ENCODE data around the gene RAVER1. TPM values are rescaled to one million over a fixed set of nuclear protein-coding genes. Genes with fewer than 3 reads are reported as not detected.

Gene RAVER1
- total and polyA plus RNA-seq, 2 of the 8 experiments (the other 6 are each of a cell fraction or from before 2014, with no cell fraction given), result 5.7 to 70.5 TPM

GRCh38 chr19:10353793-10354391 lies 20.6 kb upstream of the RAVER1 start (continued):
- TF ChIP-seq BCL11A (IDR thresholded peaks at IDR 0.05; ENCODE audit: low read depth in 2 of 2, low read length in 2 of 2), result no peak
- TF ChIP-seq RNF2 (IDR thresholded peaks at IDR 0.05; ENCODE audit: borderline replicate concordance, low read depth, low read length, missing control alignments, poor library complexity, severe bottlenecking), result no peak
- peak; percentile 28; the same call in 1 of the 2 replicates for TF ChIP-seq TAF1 (IDR thresholded peaks at IDR 0.05; ENCODE audit: low read depth, low read length)
- no peak for TF ChIP-seq USF2 (IDR thresholded peaks at IDR 0.05; ENCODE audit: low read length)
- TF ChIP-seq CEBPB (IDR thresholded peaks at IDR 0.05; ENCODE audit: low read depth, low read length), result no peak
- peak in 1 of 2 experiments; percentile 79; a peak in 1 of 3 replicates for TF ChIP-seq POLR2A (IDR thresholded peaks at IDR 0.05; ENCODE audit: control extremely low read depth in 1 of 2, low read depth in 2 of 2, low read length in 2 of 2)
- TF ChIP-seq TCF12 (IDR thresholded peaks at IDR 0.05; ENCODE audit: low read depth, low read length), result no peak
- TF ChIP-seq NANOG (IDR thresholded peaks at IDR 0.05; ENCODE audit: insufficient read depth, low read depth, low read length, poor library complexity, severe bottlenecking), result no peak
- no peak for TF ChIP-seq POU5F1 (IDR thresholded peaks at IDR 0.05; ENCODE audit: low read depth, low read length)
- no peak for TF ChIP-seq SRF (IDR thresholded peaks at IDR 0.05; ENCODE audit: low read depth, low read length)
- no peak for TF ChIP-seq JUND (IDR thresholded peaks at IDR 0.05; ENCODE audit: low read length)
- TF ChIP-seq HDAC6 (IDR thresholded peaks at IDR 0.05; ENCODE audit: low read depth, low read length), result no peak
- no peak for TF ChIP-seq MAFK (IDR thresholded peaks at IDR 0.05; ENCODE audit: low read depth, low read length)
- TF ChIP-seq ATF2 (IDR thresholded peaks at IDR 0.05; ENCODE audit: low read length), result no peak
- no peak for TF ChIP-seq EZH2 (IDR thresholded peaks at IDR 0.05; ENCODE audit: low read depth, low read length, severe bottlenecking)
- no peak for TF ChIP-seq JUN (IDR thresholded peaks at IDR 0.05; ENCODE audit: low read depth, low read length)
- TF ChIP-seq TAF7 (optimal IDR thresholded peaks at IDR 0.05; ENCODE audit: borderline replicate concordance, low read depth, low read length), result no peak
- TF ChIP-seq SIX5 (IDR thresholded peaks at IDR 0.05; ENCODE audit: low read depth, low read length), result no peak
- TF ChIP-seq RFX5 (IDR thresholded peaks at IDR 0.05; ENCODE audit: borderline replicate concordance, low read depth, low read length), result no peak
- TF ChIP-seq EGR1 (IDR thresholded peaks at IDR 0.05; ENCODE audit: borderline replicate concordance, low read depth, low read length), result no peak; the same call in 1 of the 2 replicates
- no peak for TF ChIP-seq SP1 (IDR thresholded peaks at IDR 0.05; ENCODE audit: low read depth, low read length)

All from H1 (cell line).